ENCODE results near the gene DGKB. TPM values are rescaled to one million over a fixed set of nuclear protein-coding genes. Genes with fewer than 3 reads are reported as not detected.

The DGKB gene
- polyA plus RNA-seq, 1 donor (not counting 4 experiments of a cell fraction or from before 2014, with no cell fraction given) = 0.01 TPM

GRCh38 chr7:14503623-14504022 lies 398.9 kb downstream of the DGKB start:
- Histone ChIP-seq H2AFZ (ENCODE audit: control insufficient read depth, low read length) (no peak overlapping the region), H3K4me2 (ENCODE audit: control insufficient read depth, extremely low read depth, insufficient read depth, low read depth, low read length) (no peak overlapping the region), H3K4me3 (ENCODE audit: control insufficient read depth in 2 of 3, extremely low read depth in 1 of 3, insufficient read depth in 2 of 3, low read depth in 1 of 3, low read length in 3 of 3) (no peak overlapping the region), H3K27ac (ENCODE audit: control insufficient read depth, insufficient read depth, low read length) (no peak overlapping the region), H3K9me3 (ENCODE audit: control insufficient read depth, low read depth, low read length) (no peaks in the 10 kb centered on the region), H3K27me3 (ENCODE audit: control insufficient read depth, extremely low read depth, insufficient read depth, low read length) (no peaks in the 10 kb centered on the region), H3K79me2 (ENCODE audit: control insufficient read depth, insufficient read depth, low read length) (no peaks in the 10 kb centered on the region), H3K36me3 (ENCODE audit: control insufficient read depth in 2 of 2, extremely low read depth in 1 of 2, insufficient read depth in 2 of 2, low read length in 2 of 2) (no peaks in the 10 kb centered on the region), H4K20me1 (ENCODE audit: control insufficient read depth, extremely low read depth, insufficient read depth, low read length) (no peaks in the 10 kb centered on the region), H3K9ac (ENCODE audit: control insufficient read depth, extremely low read depth, insufficient read depth, low read length) (no peak overlapping the region), H3K9me1 (ENCODE audit: control insufficient read depth, extremely low read depth, insufficient read depth, low read length) (no peaks in the 10 kb centered on the region), H3K4me1 (ENCODE audit: control insufficient read depth, extremely low read depth, insufficient read depth, low read length) (peaks cover 8% of the 10 kb centered on the region)
- dilution Hi-C loops (cut with MboI; ENCODE audit: extremely low pct_ligation_motif_present, low sequenced_read_pairs) = no loop called here
- TF ChIP-seq CTCF (optimal IDR thresholded peaks at IDR 0.05 in 1 of 3, IDR thresholded peaks at IDR 0.05 in 1 of 3, conservative IDR thresholded peaks at IDR 0.05 in 1 of 3; ENCODE audit: extremely low read depth in 1 of 3, insufficient read depth in 2 of 3, low read length in 3 of 3) (no peak), EZH2 (IDR thresholded peaks at IDR 0.05; ENCODE audit: low read length) (no peak)
- DNase-seq (ENCODE audit: low read depth, low spot score) = no peak
- no peak for FAIRE-seq

- TF ChIP-seq CTCF (optimal IDR thresholded peaks at IDR 0.05 in 1 of 3, IDR thresholded peaks at IDR 0.05 in 1 of 3, conservative IDR thresholded peaks at IDR 0.05 in 1 of 3; ENCODE audit: extremely low read depth in 1 of 3, insufficient read depth in 2 of 3, low read length in 3 of 3) = no peak
- no peak for TF ChIP-seq EZH2 (IDR thresholded peaks at IDR 0.05; ENCODE audit: low read length)
- Histone ChIP-seq H3K36me3 (ENCODE audit: control insufficient read depth in 2 of 2, extremely low read depth in 1 of 2, insufficient read depth in 2 of 2, low read length in 2 of 2) (no peaks in the 10 kb centered on the region), H2AFZ (ENCODE audit: control insufficient read depth, low read length) (no peak overlapping the region), H3K4me3 (ENCODE audit: control insufficient read depth in 2 of 3, extremely low read depth in 1 of 3, insufficient read depth in 2 of 3, low read depth in 1 of 3, low read length in 3 of 3) (no peak overlapping the region), H3K4me1 (ENCODE audit: control insufficient read depth, extremely low read depth, insufficient read depth, low read length) (no peaks in the 10 kb centered on the region), H3K79me2 (ENCODE audit: control insufficient read depth, insufficient read depth, low read length) (no peaks in the 10 kb centered on the region), H3K9me3 (ENCODE audit: control insufficient read depth, low read depth, low read length) (no peaks in the 10 kb centered on the region), H3K4me2 (ENCODE audit: control insufficient read depth, extremely low read depth, insufficient read depth, low read depth, low read length) (no peak overlapping the region), H3K27me3 (ENCODE audit: control insufficient read depth, extremely low read depth, insufficient read depth, low read length) (no peaks in the 10 kb centered on the region), H4K20me1 (ENCODE audit: control insufficient read depth, extremely low read depth, insufficient read depth, low read length) (no peaks in the 10 kb centered on the region), H3K27ac (ENCODE audit: control insufficient read depth, insufficient read depth, low read length) (no peak overlapping the region), H3K9me1 (ENCODE audit: control insufficient read depth, extremely low read depth, insufficient read depth, low read length) (no peaks in the 10 kb centered on the region), H3K9ac (ENCODE audit: control insufficient read depth, extremely low read depth, insufficient read depth, low read length) (no peak overlapping the region)
- FAIRE-seq = no peak
- dilution Hi-C loops (cut with MboI; ENCODE audit: extremely low pct_ligation_motif_present, low sequenced_read_pairs) = no loop called here
- no peak for DNase-seq (ENCODE audit: low read depth, low spot score)
Observed at GRCh38 chr7:14501436-14501835, 401.1 kb downstream of the DGKB start.

Data from keratinocyte (primary cell).